ENCODE data around the gene UBC. TPM values are rescaled to one million over a fixed set of nuclear protein-coding genes. Genes with fewer than 3 reads are reported as not detected.

UBC gene
- polyA plus RNA-seq, 1 donor from 2014 or later: 1,893 TPM

GRCh38 chr12:124874188-124874587, 40.3 kb downstream of the UBC start:
- Mint-ChIP-seq H3K27me3 (peaks cover 5% of the 10 kb centered on the region), H3K36me3 (peaks cover 2% of the 10 kb centered on the region), H3K4me1 (peaks cover 4 to 14% (median 7%) of the 10 kb centered on the region in 3 donors), H3K9me3 (no peaks in the 10 kb centered on the region), H3K4me3 (peak overlapping the region in 1 of 4 donors; percentile 52), H3K27ac (no peak overlapping the region)

GRCh38 chr12:124872068-124872719, 42.3 kb downstream of the UBC start:
- H3K9me3 Mint-ChIP-seq: no peaks in the 10 kb centered on the region
- peaks cover 8% of the 10 kb centered on the region for H3K27me3 Mint-ChIP-seq
- H3K4me3 Mint-ChIP-seq: no peak overlapping the region
- H3K27ac Mint-ChIP-seq: no peak overlapping the region
- H3K4me1 Mint-ChIP-seq: peaks cover 13 to 20% (median 14%) of the 10 kb centered on the region in 3 donors
- peaks cover 2% of the 10 kb centered on the region for H3K36me3 Mint-ChIP-seq

- peaks cover 2% of the 10 kb centered on the region for H3K36me3 Mint-ChIP-seq
- H3K4me1 Mint-ChIP-seq: peaks cover 15 to 20% (median 19%) of the 10 kb centered on the region in 3 donors
- no peak overlapping the region for H3K4me3 Mint-ChIP-seq
- H3K27me3 Mint-ChIP-seq: peaks cover 8% of the 10 kb centered on the region
- no peaks in the 10 kb centered on the region for H3K9me3 Mint-ChIP-seq
- no peak overlapping the region for H3K27ac Mint-ChIP-seq
Observed at GRCh38 chr12:124871297-124871696, 43.2 kb downstream of the UBC start.

GRCh38 chr12:124870515-124870914, 43.9 kb downstream of the UBC start:
- Mint-ChIP-seq H3K9me3 (no peaks in the 10 kb centered on the region), H3K27ac (no peak overlapping the region), H3K4me1 (peaks cover 13 to 20% (median 19%) of the 10 kb centered on the region in 3 donors), H3K4me3 (peak overlapping the region in 1 of 4 donors; percentile 84), H3K27me3 (peaks cover 8% of the 10 kb centered on the region), H3K36me3 (peaks cover 2% of the 10 kb centered on the region)

- H3K36me3 Mint-ChIP-seq: no peaks in the 10 kb centered on the region
Observed at GRCh38 chr12:124869059-124869665, 45.3 kb downstream of the UBC start.

GRCh38 chr12:124868252-124869058, 46.0 kb downstream of the UBC start:
- H3K9me3 Mint-ChIP-seq: no peaks in the 10 kb centered on the region
- no peaks in the 10 kb centered on the region for H3K36me3 Mint-ChIP-seq
- H3K27ac Mint-ChIP-seq: peak overlapping the region in 1 of 3 donors; percentile 15
- H3K4me3 Mint-ChIP-seq: peak overlapping the region; percentile 26 to 72 (median 54)
- H3K27me3 Mint-ChIP-seq: peaks cover 4% of the 10 kb centered on the region
- peaks cover 15 to 19% (median 19%) of the 10 kb centered on the region in 3 donors for H3K4me1 Mint-ChIP-seq

More at GRCh38 chr12:124869059-124869665, 45.3 kb downstream of the UBC start:
- H3K27me3 Mint-ChIP-seq: peaks cover 4% of the 10 kb centered on the region
- peaks cover 15 to 19% (median 19%) of the 10 kb centered on the region in 3 donors for H3K4me1 Mint-ChIP-seq
- peak overlapping the region; percentile 24 to 65 (median 34) for H3K4me3 Mint-ChIP-seq
- no peaks in the 10 kb centered on the region for H3K9me3 Mint-ChIP-seq
- peak overlapping the region in 1 of 3 donors; percentile 88 for H3K27ac Mint-ChIP-seq

GRCh38 chr12:124867401-124867930, 47.0 kb downstream of the UBC start:
- no peaks in the 10 kb centered on the region for H3K9me3 Mint-ChIP-seq
- H3K27me3 Mint-ChIP-seq: peaks cover 4% of the 10 kb centered on the region
- peaks cover 20 to 25% (median 25%) of the 10 kb centered on the region in 3 donors for H3K4me1 Mint-ChIP-seq
- peak overlapping the region in 1 of 4 donors; percentile 50 for H3K4me3 Mint-ChIP-seq
- H3K27ac Mint-ChIP-seq: peak overlapping the region in 1 of 3 donors; percentile 29
- no peaks in the 10 kb centered on the region for H3K36me3 Mint-ChIP-seq

- H3K36me3 Mint-ChIP-seq: no peaks in the 10 kb centered on the region
- H3K9me3 Mint-ChIP-seq: no peaks in the 10 kb centered on the region
- peak overlapping the region in 1 of 3 donors; percentile 54 for H3K27ac Mint-ChIP-seq
- H3K27me3 Mint-ChIP-seq: peaks cover 4% of the 10 kb centered on the region
- H3K4me1 Mint-ChIP-seq: peaks cover 25 to 30% (median 29%) of the 10 kb centered on the region in 3 donors
- H3K4me3 Mint-ChIP-seq: peak overlapping the region in 2 of 4 donors; percentile 15 to 50
Observed at GRCh38 chr12:124866883-124867400, 47.5 kb downstream of the UBC start.

- Mint-ChIP-seq H3K36me3 (no peaks in the 10 kb centered on the region), H3K27me3 (peaks cover 4% of the 10 kb centered on the region), H3K9me3 (no peaks in the 10 kb centered on the region), H3K27ac (peak overlapping the region in 1 of 3 donors; percentile 54), H3K4me3 (peak overlapping the region in 2 of 4 donors; percentile 36 to 61), H3K4me1 (peaks cover 31 to 36% (median 34%) of the 10 kb centered on the region in 3 donors)
Observed at GRCh38 chr12:124866195-124866882, 48.1 kb downstream of the UBC start.

GRCh38 chr12:124865728-124866127, 48.7 kb downstream of the UBC start:
- peaks cover 4% of the 10 kb centered on the region for H3K27me3 Mint-ChIP-seq
- H3K9me3 Mint-ChIP-seq: no peaks in the 10 kb centered on the region
- H3K4me1 Mint-ChIP-seq: peaks cover 34 to 41% (median 37%) of the 10 kb centered on the region in 3 donors
- H3K27ac Mint-ChIP-seq: peak overlapping the region in 1 of 3 donors; percentile 71
- H3K4me3 Mint-ChIP-seq: no peak overlapping the region
- H3K36me3 Mint-ChIP-seq: no peaks in the 10 kb centered on the region

GRCh38 chr12:124864326-124864752, 50.1 kb downstream of the UBC start:
- no peaks in the 10 kb centered on the region for H3K36me3 Mint-ChIP-seq
- H3K27me3 Mint-ChIP-seq: peaks cover 4% of the 10 kb centered on the region
- H3K27ac Mint-ChIP-seq: peak overlapping the region in 2 of 3 donors; percentile 45 to 95
- H3K9me3 Mint-ChIP-seq: no peaks in the 10 kb centered on the region
- peaks cover 33 to 45% (median 35%) of the 10 kb centered on the region in 3 donors for H3K4me1 Mint-ChIP-seq
- H3K4me3 Mint-ChIP-seq: peak overlapping the region; percentile 67 to 91 (median 87)

- Mint-ChIP-seq H3K4me3 (peak within 1 kb of the TSS; percentile 83 to 95 (median 88)), H3K27ac (peak within 1 kb of the TSS; percentile 70 to 95 (median 86)), H3K4me1 (peaks cover 28 to 39% (median 29%) of the 10 kb centered on the region in 3 donors), H3K9me3 (no peaks in the 10 kb centered on the region), H3K27me3 (peaks cover 2% of the 10 kb centered on the region), H3K36me3 (no peaks in the 10 kb centered on the region)
Observed at GRCh38 chr12:124863416-124864325, 50.8 kb downstream of the UBC start, which contains the start of gene SCARB1. TSS of gene SCARB1 (minus strand) at chr12:124863864. CDS start at chr12:124863720, 144 bp downstream.

Measured in IgD-negative memory B cell (primary cell).